Activated naive CD4-positive, alpha-beta T cell (primary cell): ENCODE data around the gene CNTN5.
"Not testable (repeated sequence)": the region's sequence is repeated elsewhere in the genome, so short reads cannot be mapped to it uniquely, and the experiment has no call there.

ENCODE experiments used
- DNase-seq, 4 experiments: peaks; one replicate each; lab custom pipeline; 2025; lab: John Stamatoyannopoulos, UW

The CNTN5 gene

DNA sequence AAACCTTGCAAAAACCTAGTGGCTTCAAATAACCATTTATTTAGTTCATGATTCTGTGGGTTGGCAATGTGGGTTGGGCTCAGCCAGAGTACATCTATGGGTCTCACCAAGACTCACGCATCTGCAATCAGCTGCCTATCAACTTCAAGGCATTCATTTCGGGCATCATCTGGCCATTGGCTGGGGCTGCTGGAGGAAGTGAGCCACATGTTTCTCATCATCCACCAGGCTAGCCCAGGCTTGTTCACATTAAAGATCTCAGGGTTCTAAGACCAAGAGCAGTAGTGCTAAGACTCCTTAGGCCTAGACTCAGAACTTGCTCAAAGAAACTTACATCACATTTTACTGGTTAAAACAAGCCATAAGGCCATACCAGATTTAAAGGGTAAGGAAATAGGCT lies 1187.5 kb downstream of the CNTN5 start:
- no peak for DNase-seq

- no peak for DNase-seq
Observed at GRCh38 chr11:100214791-100215190, 1194.0 kb downstream of the CNTN5 start.

DNA sequence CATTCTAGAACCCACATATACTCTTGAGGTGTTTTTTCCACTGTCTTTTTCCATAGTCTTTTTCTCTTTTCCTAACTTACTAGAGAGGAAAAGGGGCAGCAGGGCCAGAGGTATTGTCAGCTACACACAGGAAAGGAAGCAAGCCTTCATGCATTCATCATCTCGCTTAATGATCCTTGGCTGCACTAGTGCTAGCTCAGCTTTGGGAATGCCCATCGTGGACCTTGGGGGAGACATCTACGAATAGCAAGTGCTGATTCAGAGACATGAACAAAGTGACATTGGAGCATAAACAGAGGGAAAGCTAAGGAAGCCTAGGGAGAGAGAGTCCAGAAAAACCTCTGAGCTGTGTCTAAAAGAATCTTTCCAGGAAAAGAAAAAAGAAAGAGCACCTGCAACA lies 1200.1 kb downstream of the CNTN5 start:
- no peak for DNase-seq

- no peak for DNase-seq
Observed at GRCh38 chr11:100221791-100222190, 1201.0 kb downstream of the CNTN5 start.

DNA sequence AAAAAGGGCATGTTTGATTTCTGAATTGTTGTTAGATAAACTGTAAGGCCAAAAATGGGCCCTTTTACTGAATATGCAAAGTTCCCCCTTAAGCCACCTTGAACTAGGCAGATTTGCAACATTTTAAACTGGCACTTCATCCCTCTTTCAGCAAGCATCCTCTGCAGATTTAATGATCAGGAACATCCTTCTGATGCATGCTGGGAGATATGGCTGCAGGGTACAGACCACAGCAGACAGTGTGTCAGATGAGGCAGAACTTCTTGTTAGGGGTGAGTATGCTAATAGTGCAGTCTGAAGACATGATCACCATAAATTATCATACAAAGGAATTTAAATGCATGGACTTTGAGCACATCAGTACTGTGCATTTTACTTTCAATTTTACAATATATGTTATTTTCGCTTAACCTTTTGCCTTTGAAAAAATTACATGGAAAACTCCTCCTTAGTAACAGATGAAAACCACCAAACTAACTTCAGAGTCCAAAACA lies 1203.8 kb downstream of the CNTN5 start:
- DNase-seq = no peak

- no peak for DNase-seq
Observed at GRCh38 chr11:100229086-100229485, 1208.3 kb downstream of the CNTN5 start.

DNA sequence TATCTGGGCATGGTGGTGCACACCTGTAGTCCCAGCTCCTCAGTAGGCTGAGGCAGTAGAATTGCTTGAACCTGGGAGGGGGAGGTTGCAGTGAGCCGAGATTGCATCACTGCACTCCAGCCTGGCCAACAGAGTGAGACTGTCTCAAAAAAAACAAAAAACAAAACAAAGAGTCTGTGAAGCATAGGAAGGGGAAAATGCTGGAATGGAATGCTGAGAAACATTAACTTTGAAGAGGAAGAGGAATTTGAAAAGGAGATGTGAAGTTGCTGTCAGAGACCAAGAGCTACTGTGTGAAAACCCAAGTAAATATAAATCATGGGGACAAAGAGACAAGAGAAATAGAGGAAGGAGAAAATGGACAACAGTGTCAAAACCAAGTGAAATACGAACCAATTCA lies 1211.3 kb downstream of the CNTN5 start:
- DNase-seq = no peak

- no peak for DNase-seq
Observed at GRCh38 chr11:100235085-100235484, 1214.3 kb downstream of the CNTN5 start.

- no peak for DNase-seq
Observed at GRCh38 chr11:100240025-100240539, 1219.3 kb downstream of the CNTN5 start.

GRCh38 chr11:100247704-100248103 lies 1227.0 kb downstream of the CNTN5 start:
- no peak for DNase-seq

DNA sequence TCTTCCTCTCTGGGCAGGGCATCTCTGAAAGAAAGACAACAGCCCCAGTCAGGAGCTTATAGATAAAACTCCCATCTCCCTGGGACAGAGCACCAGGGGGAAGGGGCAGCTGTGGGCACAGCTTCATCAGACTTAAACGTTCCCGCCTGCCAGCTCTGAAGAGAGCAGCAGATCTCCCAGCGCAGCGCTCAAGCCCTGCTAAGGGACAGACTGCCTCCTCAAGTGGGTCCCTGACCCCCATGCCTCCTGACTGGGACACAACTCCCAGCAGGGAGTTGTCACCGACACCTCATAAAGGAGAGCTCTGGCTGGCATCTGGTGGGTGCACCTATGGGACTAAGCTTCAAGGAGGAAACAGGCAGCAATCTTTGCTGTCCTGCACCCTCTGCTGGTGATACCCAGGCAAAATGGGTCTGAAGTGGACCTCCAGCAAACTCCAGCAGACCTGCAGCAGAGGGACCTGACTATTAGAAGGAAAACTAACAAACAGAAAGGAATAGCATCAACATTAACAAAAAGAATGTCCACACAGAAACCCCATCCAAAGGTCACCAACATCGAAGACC lies 1236.6 kb downstream of the CNTN5 start:
- DNase-seq = not testable (repeated sequence)

- DNase-seq = no peak
Observed at GRCh38 chr11:100269516-100269915, 1248.8 kb downstream of the CNTN5 start.

DNA sequence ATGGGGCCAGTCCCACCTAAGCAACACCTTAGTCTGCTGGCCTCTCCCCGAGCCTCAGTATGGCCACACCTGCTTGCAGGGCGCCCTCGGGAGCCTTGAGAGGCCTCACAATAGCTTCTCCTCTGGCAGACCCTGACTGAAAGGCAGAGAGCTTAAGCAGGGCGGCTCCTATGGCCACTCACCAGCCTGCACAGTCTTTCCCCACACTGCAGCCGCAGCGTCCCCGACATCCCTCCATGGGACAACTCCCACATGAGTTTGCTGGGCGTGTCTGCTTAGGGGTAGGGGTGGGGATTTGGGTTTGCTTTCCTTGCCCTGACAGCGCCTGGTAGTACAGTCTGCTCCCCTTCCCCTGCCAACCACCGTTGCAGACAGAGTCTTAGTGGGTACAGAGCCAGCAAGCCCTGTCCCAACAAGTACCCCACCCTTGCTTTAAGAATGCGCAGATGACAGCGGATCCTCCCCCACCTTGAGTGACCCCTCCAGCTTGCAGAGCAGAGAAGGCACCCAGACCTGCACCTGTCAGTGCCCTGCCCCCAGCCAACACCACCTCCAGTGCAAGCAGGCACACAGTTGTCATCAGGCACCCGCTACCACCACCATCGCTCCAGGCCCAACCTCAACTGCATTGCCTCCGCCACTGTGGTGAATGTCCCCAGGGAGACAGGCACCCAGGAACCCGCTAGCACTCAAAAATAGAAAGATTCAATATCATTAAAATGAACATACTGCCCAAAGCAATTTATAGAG lies 1252.5 kb downstream of the CNTN5 start:
- no peak for DNase-seq

- not testable (repeated sequence) for DNase-seq
Observed at GRCh38 chr11:100274466-100274865, 1253.7 kb downstream of the CNTN5 start.

GRCh38 chr11:100294748-100295147 lies 1274.0 kb downstream of the CNTN5 start:
- DNase-seq = no peak

- no peak for DNase-seq
Observed at GRCh38 chr11:100296051-100296679, 1275.4 kb downstream of the CNTN5 start.

GRCh38 chr11:100297516-100297915 lies 1276.8 kb downstream of the CNTN5 start:
- no peak for DNase-seq

DNA sequence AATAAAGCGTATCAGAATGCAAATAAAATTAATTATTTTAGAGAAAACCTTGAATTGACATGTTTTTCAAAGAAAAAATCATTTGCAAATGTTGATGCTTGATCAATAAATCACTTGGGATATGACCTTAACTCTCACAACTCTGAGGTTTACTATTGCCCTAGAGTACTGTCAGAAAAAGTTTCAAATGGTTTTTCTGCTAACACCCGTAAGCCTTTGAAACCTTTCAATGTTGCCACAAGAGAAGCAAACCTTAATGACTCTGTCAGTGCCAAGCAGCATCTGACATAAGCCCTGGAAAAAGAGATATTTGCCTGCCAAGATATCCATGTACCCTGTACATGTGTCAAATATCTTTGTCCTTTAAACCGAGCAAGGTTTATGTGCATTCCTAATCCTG lies 1282.1 kb downstream of the CNTN5 start:
- DNase-seq = no peak

- DNase-seq = no peak
Observed at GRCh38 chr11:100303897-100304296, 1283.1 kb downstream of the CNTN5 start.

- DNase-seq = no peak
Observed at GRCh38 chr11:100308202-100308601, 1287.5 kb downstream of the CNTN5 start.

- DNase-seq = no peak
Observed at GRCh38 chr11:100315946-100316345, 1295.2 kb downstream of the CNTN5 start.

DNA sequence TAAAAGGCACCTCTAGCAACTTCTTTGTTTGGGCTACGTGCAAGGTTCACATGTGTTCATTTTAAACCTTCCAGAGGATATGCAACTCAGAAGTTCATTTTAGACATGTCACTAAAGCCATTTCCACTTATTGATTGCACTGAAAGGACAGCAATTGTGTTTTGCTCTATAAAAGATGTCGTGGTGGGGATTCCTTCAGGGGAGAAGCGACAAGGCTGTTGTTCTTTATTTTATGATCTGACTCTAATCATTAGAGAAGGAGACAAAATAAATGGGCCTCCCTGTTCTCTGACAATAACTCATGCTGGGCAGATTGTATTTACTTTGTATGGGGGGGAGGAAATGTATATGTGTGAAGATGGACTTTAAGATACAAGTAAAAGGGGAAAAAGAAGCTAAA lies 1296.2 kb downstream of the CNTN5 start:
- DNase-seq = no peak

DNA sequence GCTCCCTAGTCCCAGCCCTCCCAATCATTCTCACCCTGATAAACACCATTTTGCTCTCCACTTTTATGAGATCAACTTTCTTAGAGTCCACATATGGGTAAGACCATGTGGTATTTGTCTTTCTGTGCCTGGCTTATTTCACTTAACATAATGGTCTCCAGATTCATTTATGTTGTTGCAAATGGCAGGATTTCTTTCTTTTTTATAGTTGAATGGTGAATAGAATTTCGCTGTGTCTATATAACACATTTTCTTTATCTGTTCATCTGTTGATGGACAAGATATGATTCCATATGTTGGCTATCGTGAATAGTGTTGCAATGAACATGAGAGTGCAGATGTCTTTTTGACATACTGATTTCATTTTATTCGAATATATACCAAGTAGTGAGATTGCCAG lies 1298.9 kb downstream of the CNTN5 start:
- DNase-seq = no peak
